H1 (cell line): ENCODE data around the gene SLC35B2. TPM values are rescaled to one million over a fixed set of nuclear protein-coding genes. Genes with fewer than 3 reads are reported as not detected.

Source experiments
- CTCF ChIA-PET: fragments of 300-600 bp; sonication (Branson Sonifier 250); formaldehyde crosslinking; loops from one replicate; lab custom pipeline; 2021; ENCODE audit not compliant: partially characterized antibody; lab: Charles Lee
- POLR2A ChIA-PET: fragments of 300-600 bp; sonication (Branson Sonifier 250); formaldehyde crosslinking; loops from one replicate; lab custom pipeline; 2021; ENCODE audit warnings: inconsistent platforms; ENCODE audit not compliant: partially characterized antibody; lab: Charles Lee
- DNase-seq, 2 experiments: peaks; one replicate each; pipeline versions ENCODE4 v3.0.0 to v3.0.0-alpha.2; 2010 to 2022; ENCODE audit warnings: low spot score in 2 of 2, low read depth in 1 of 2, mixed read lengths in 1 of 2
- FAIRE-seq: peaks from 2 replicates; lab custom pipeline; 2011; peaks lifted over from hg19 to GRCh38; lab: Jason Lieb, UNC
- H2AFZ ChIP-seq: 2 replicates; pipeline ENCODE4 v1.8.1; 2012; ENCODE audit warnings: low read length, inconsistent platforms
- H2AK5ac ChIP-seq: 2 replicates; pipeline ENCODE4 v1.6.1; 2013; ENCODE audit warnings: low read depth, low read length
- H2BK120ac ChIP-seq: replicated peaks from 2 replicates; pipeline ENCODE3; 2013; ENCODE audit warnings: low read depth, low read length, inconsistent platforms
- H2BK12ac ChIP-seq: 2 replicates; pipeline ENCODE4 v1.6.1; 2013; ENCODE audit warnings: low read depth, low read length
- H2BK15ac ChIP-seq: 2 replicates; pipeline ENCODE4 v1.6.1; 2013; ENCODE audit warnings: low read length
- H2BK20ac ChIP-seq: 2 replicates; pipeline ENCODE4 v1.6.1; 2013; ENCODE audit warnings: low read length
- H2BK5ac ChIP-seq: 2 replicates; pipeline ENCODE4 v1.6.1; 2013; ENCODE audit warnings: low read depth, low read length
- H3K14ac ChIP-seq: 2 replicates; pipeline ENCODE4 v1.6.1; 2013; ENCODE audit warnings: inconsistent platforms; ENCODE audit not compliant: insufficient read length
- H3K18ac ChIP-seq: 2 replicates; pipeline ENCODE4 v1.6.1; 2013; ENCODE audit warnings: low read length; ENCODE audit errors: extremely low read depth
- H3K23ac ChIP-seq: 2 replicates; pipeline ENCODE4 v1.6.1; 2013; ENCODE audit warnings: inconsistent platforms; ENCODE audit not compliant: insufficient read length
- H3K23me2 ChIP-seq: 2 replicates; pipeline ENCODE4 v1.6.1; 2013; ENCODE audit warnings: low read depth, low read length
- H3K27ac ChIP-seq: 2 replicates; pipeline ENCODE4 v1.6.1; 2011; ENCODE audit warnings: low read depth, low read length, inconsistent platforms
- H3K27me3 ChIP-seq, 4 experiments: replicated peaks in 1 of 4; 1 replicate in 1 of 4; 2 replicates in 3 of 4; pipeline versions ENCODE4 v1.6.1 to v1.8.1; 2011 to 2013; ENCODE audit warnings: low read length in 3 of 4, mild to moderate bottlenecking in 3 of 4, inconsistent platforms in 2 of 4, mixed read lengths in 2 of 4, moderate library complexity in 1 of 4; ENCODE audit not compliant: control insufficient read depth in 3 of 4, insufficient read depth in 3 of 4; ENCODE audit errors: extremely low read depth in 1 of 4
- H3K36me3 ChIP-seq, 4 experiments: 2 replicates each; pipeline versions ENCODE4 v1.6.1 to v1.8.1; 2011 to 2013; ENCODE audit warnings: mild to moderate bottlenecking in 4 of 4, low read length in 3 of 4, moderate library complexity in 2 of 4, control low read depth in 1 of 4, inconsistent platforms in 1 of 4; ENCODE audit not compliant: insufficient read depth in 4 of 4, control insufficient read depth in 2 of 4
- H3K4ac ChIP-seq: replicated peaks from 2 replicates; pipeline ENCODE3; 2013; ENCODE audit warnings: low read length, low read depth, mixed read lengths, inconsistent platforms; ENCODE audit not compliant: insufficient read length
- H3K4me1 ChIP-seq, 4 experiments: replicated peaks in 1 of 4; 1 replicate in 1 of 4; 2 replicates in 3 of 4; pipeline versions ENCODE4 v1.6.1 to v1.8.1; 2011 to 2013; ENCODE audit warnings: low read length in 3 of 4, inconsistent platforms in 2 of 4, mixed read lengths in 1 of 4; ENCODE audit not compliant: insufficient read depth in 4 of 4, control insufficient read depth in 3 of 4
- H3K4me2 ChIP-seq, 2 experiments: 2 replicates each; pipeline versions ENCODE4 v1.6.1 to v1.8.1; 2011 to 2013; ENCODE audit warnings: low read depth in 2 of 2, low read length in 2 of 2, control low read depth in 1 of 2, inconsistent platforms in 1 of 2, mild to moderate bottlenecking in 1 of 2; ENCODE audit not compliant: insufficient read depth in 1 of 2
- H3K4me3 ChIP-seq, 4 experiments: fragments of 200-600, 300-600 bp in 1 of 4; sonication (generic), shearing (Covaris generic), sonication (Bioruptor Twin) in 1 of 4; 2 replicates each; pipeline versions ENCODE4 v1.5.1 to v1.8.1; 2011 to 2016; ENCODE audit warnings: low read length in 4 of 4, low read depth in 3 of 4, control low read depth in 2 of 4, inconsistent platforms in 2 of 4, mild to moderate bottlenecking in 2 of 4, mixed read lengths in 1 of 4, moderate library complexity in 1 of 4; ENCODE audit not compliant: insufficient read depth in 2 of 4; ENCODE audit errors: extremely low read depth in 1 of 4
- H3K56ac ChIP-seq: replicated peaks from 2 replicates; pipeline ENCODE3; 2013; ENCODE audit warnings: low read depth, mild to moderate bottlenecking, mixed read lengths, low read length, inconsistent platforms; ENCODE audit not compliant: insufficient read length
- H3K79me1 ChIP-seq: 2 replicates; pipeline ENCODE4 v1.6.1; 2013; ENCODE audit warnings: low read depth, low read length, control low read depth
- H3K79me2 ChIP-seq, 2 experiments: 2 replicates each; pipeline versions ENCODE4 v1.6.1 to v1.8.1; 2012 to 2013; ENCODE audit warnings: low read length in 2 of 2, mild to moderate bottlenecking in 2 of 2, inconsistent platforms in 1 of 2; ENCODE audit not compliant: insufficient read depth in 2 of 2, control insufficient read depth in 1 of 2
- H3K9ac ChIP-seq, 4 experiments: replicated peaks in 1 of 4; 1 replicate in 1 of 4; 2 replicates in 3 of 4; pipeline versions ENCODE4 v1.6.1 to v1.8.1; 2011 to 2013; ENCODE audit warnings: low read depth in 3 of 4, low read length in 3 of 4, control low read depth in 2 of 4, mild to moderate bottlenecking in 2 of 4, moderate library complexity in 2 of 4, inconsistent platforms in 1 of 4; ENCODE audit errors: extremely low read depth in 1 of 4
- H3K9me3 ChIP-seq, 2 experiments: 2 replicates each; pipeline versions ENCODE4 v1.6.1 to v1.8.1; 2012 to 2013; ENCODE audit warnings: mild to moderate bottlenecking in 2 of 2, moderate library complexity in 2 of 2, control low read depth in 1 of 2, inconsistent platforms in 1 of 2, low read depth in 1 of 2, low read length in 1 of 2, mixed read lengths in 1 of 2; ENCODE audit not compliant: insufficient read depth in 2 of 2
- H4K20me1 ChIP-seq, 2 experiments: replicated peaks in 1 of 2; 2 replicates each; pipeline versions ENCODE3 to v1.8.1; 2011 to 2013; ENCODE audit warnings: inconsistent platforms in 2 of 2, low read length in 2 of 2, mild to moderate bottlenecking in 1 of 2; ENCODE audit not compliant: insufficient read depth in 2 of 2, control insufficient read depth in 1 of 2
- H4K5ac ChIP-seq: 2 replicates; pipeline ENCODE4 v1.6.1; 2013; ENCODE audit warnings: low read length, low read depth, mixed read lengths, inconsistent platforms; ENCODE audit not compliant: insufficient read length
- H4K8ac ChIP-seq: 2 replicates; pipeline ENCODE4 v1.8.0; 2013; ENCODE audit warnings: mild to moderate bottlenecking, moderate library complexity, low read length, inconsistent platforms; ENCODE audit not compliant: insufficient read depth; ENCODE audit errors: extremely low read depth
- H4K91ac ChIP-seq: replicated peaks from 2 replicates; pipeline ENCODE3; 2013; ENCODE audit warnings: low read length, mixed read lengths, inconsistent platforms; ENCODE audit not compliant: insufficient read length
- EP300 ChIP-seq, 2 experiments: IDR thresholded peaks; 1 replicate in 1 of 2; 2 replicates in 1 of 2; pipeline ENCODE4 v1.6.1; 2011 to 2012; ENCODE audit warnings: low read depth in 2 of 2, low read length in 2 of 2, mild to moderate bottlenecking in 2 of 2, borderline replicate concordance in 1 of 2, inconsistent platforms in 1 of 2, moderate library complexity in 1 of 2
- GABPA ChIP-seq: IDR thresholded peaks from 2 replicates; pipeline ENCODE4 v1.6.1; 2011; ENCODE audit warnings: mild to moderate bottlenecking, low read length, moderate library complexity, borderline replicate concordance; ENCODE audit not compliant: insufficient read depth
- WGBS, 2 experiments: shearing (Covaris generic) in 1 of 2; methylation state at CpG; one replicate each; pipeline versions ENCODE4 v1.1.6 to v1.1.7; 2013 to 2015; ENCODE audit warnings: low lambda C conversion rate in 2 of 2, mixed read lengths in 2 of 2, inconsistent platforms in 1 of 2, low coverage in 1 of 2, missing lambda C conversion rate in 1 of 2; ENCODE audit not compliant: insufficient replicate concordance in 2 of 2, insufficient coverage in 1 of 2, insufficient read length in 1 of 2; ENCODE audit errors: extremely low coverage in 1 of 2, missing lambda C conversion rate in 1 of 2; 5-methylcytosine and 5-hydroxymethylcytosine counted together
- polyA plus RNA-seq, 7 experiments: library from polyadenylated mRNA; depleted of rRNA in 3 of 7; stranded (reverse) in 5 of 7; unstranded in 2 of 7; fragments of >200 nt in 5 of 7; fragments of 200-250 nt in 2 of 7; gene quantifications; 1 replicate in 5 of 7; 2 replicates in 1 of 7; 4 replicates in 1 of 7; pipeline versions ENCODE4 v1.2.1 to v1.2.3, GENCODE V29; 2011 to 2013; ENCODE audit warnings: missing spikeins in 2 of 7, mixed read lengths in 2 of 7
- total RNA-seq: library from RNA; stranded (reverse); fragmentation: NEBNext Ultra II Directional; extraction: Animal tissue kit (Norgen Biotek cat#: 25700); gene quantifications from 2 replicates; pipeline ENCODE4 v1.2.1, GENCODE V29; 2021

Gene SLC35B2
- total and polyA plus RNA-seq, 2 of the 8 experiments (the other 6 are each of a cell fraction or from before 2014, with no cell fraction given) = 29.5 to 65.0 TPM

DNA sequence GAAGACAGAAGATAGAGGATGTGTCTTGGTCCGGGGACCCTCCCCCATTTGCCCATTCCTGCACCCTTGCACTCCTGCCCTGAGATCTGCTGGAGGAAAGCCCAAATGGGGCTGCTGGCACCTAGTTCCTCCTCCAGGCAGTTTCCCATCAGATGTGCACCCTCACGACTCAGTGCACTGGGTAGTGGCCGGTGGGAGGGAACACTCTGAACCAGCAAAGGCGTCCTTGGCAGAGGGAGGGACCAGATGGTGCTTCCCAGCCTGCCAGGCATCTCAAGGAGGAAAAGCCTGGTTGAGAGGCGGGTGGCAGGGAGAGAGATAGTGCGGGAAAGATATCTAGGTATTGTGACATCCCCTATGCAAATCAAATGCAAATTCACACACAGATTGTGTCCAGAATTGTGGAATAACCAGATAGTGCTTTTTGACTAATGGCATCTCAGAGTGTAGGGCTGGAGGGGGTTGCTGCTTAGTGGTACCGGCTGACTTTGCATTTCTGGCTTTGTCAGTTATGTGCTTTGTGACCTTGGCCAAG, 32.5 kb upstream of the SLC35B2 start:
- Histone ChIP-seq H3K56ac (no peak overlapping the region), H3K79me2 (no peaks in the 10 kb centered on the region), H3K27ac (no peak overlapping the region), H3K79me1 (no peaks in the 10 kb centered on the region), H4K8ac (peak overlapping the region; percentile 8), H3K23me2 (no peaks in the 10 kb centered on the region), H2BK15ac (no peak overlapping the region), H3K9me3 (no peaks in the 10 kb centered on the region), H4K20me1 (no peaks in the 10 kb centered on the region), H2BK20ac (no peak overlapping the region), H3K18ac (no peak overlapping the region), H2AK5ac (no peak overlapping the region), H3K4ac (no peak overlapping the region), H3K4me3 (no peak overlapping the region), H3K4me1 (no peaks in the 10 kb centered on the region), H3K4me2 (no peak overlapping the region), H4K5ac (no peak overlapping the region), H3K14ac (no peak overlapping the region), H3K36me3 (no peaks in the 10 kb centered on the region), H2AFZ (no peak overlapping the region), H2BK5ac (no peak overlapping the region), H3K23ac (no peak overlapping the region), H3K27me3 (peaks cover 0 to 7% (median 1%) of the 10 kb centered on the region in 4 experiments; a peak in 3 of 7 replicates), H4K91ac (no peak overlapping the region), H3K9ac (no peak overlapping the region), H2BK120ac (no peak overlapping the region), H2BK12ac (no peak overlapping the region)
- CTCF ChIA-PET = interaction anchor here (1.0 to 3.0 kb wide), 6 partner anchors 8 to 22 kb away, joined by 3 to 13 read pairs (median 6); no protein-coding TSS in a partner anchor
- POLR2A ChIA-PET = interaction anchor here (1.0 to 5.1 kb wide), 4 partner anchors 7 to 64 kb away, joined by 3 to 48 read pairs (median 6); no protein-coding TSS in a partner anchor
- TF ChIP-seq GABPA (no peak), EP300 (IDR thresholded peaks at IDR 0.05; ENCODE audit: borderline replicate concordance in 1 of 2, low read depth in 2 of 2, low read length in 2 of 2) (no peak)
- 78% methylated on average over 7 of the region's 7 CpGs; no CpG with 5 or more reads in 1 of the 2 experiments for WGBS, 2 experiments
- DNase-seq (no peak), FAIRE-seq (no peak)
